ENCODE results near the gene SUSD5.
"Not testable (repeated sequence)": the region's sequence is repeated elsewhere in the genome, so short reads cannot be mapped to it uniquely, and the experiment has no call there.

Gene SUSD5

DNA sequence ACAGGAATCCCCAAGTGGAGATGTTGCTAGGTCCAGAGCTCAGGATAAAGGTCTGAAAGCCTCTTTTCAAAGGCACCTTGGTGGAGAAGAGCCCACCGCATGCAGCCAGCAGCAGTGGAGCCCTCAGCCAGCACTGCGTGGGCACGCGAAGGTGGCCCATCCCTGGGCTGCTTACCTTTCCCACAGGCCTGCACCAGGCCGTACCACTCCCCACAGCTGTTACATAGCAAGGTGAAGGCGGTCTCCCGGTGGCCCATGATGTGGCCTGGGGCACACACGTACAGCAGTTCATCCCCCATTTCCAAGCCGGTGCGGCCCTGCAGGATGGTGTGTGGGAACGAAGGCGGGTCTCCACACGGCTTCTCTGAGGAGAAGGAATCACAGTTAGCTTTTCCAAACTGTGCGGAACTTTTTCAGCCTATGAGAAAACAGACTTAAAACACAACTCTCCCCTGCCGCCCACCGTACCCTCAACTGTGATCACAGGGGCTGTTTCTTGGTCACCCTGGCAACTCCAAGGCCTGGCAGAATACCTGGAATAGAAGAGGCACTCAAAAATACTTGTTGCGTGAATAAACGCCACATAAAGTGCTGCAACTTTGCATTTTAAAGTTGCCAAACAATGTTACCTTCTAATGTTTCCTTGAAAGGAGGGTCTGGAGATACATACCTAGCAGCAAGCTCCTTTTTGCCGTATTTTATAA is 43.7 kb downstream of the SUSD5 start:
- no peak for DNase-seq (ENCODE audit: low read depth, low spot score)
- no peak overlapping the region for H3K27ac ChIP-seq (ENCODE audit: low read length)
- no peaks in the 10 kb centered on the region for H3K4me1 ChIP-seq (ENCODE audit: control insufficient read depth, insufficient read depth, low read length)
- no CpG with 5 or more reads among the region's 19 CpGs for WGBS (ENCODE audit: insufficient coverage, insufficient read length)
- H3K27me3 ChIP-seq (ENCODE audit: control insufficient read depth, insufficient read depth, low read length) = no peaks in the 10 kb centered on the region
- no peaks in the 10 kb centered on the region for H3K9me3 ChIP-seq (ENCODE audit: control insufficient read depth, insufficient read depth, low read length)
- no peak overlapping the region for H3K4me3 ChIP-seq (ENCODE audit: low read length)
- no peaks in the 10 kb centered on the region for H3K36me3 ChIP-seq (ENCODE audit: control insufficient read depth, insufficient read depth, low read length)

GRCh38 chr3:33174095-33174494 is 44.5 kb downstream of the SUSD5 start:
- Histone ChIP-seq H3K36me3 (ENCODE audit: control insufficient read depth, insufficient read depth, low read length) (no peaks in the 10 kb centered on the region), H3K27me3 (ENCODE audit: control insufficient read depth, insufficient read depth, low read length) (no peaks in the 10 kb centered on the region), H3K4me1 (ENCODE audit: control insufficient read depth, insufficient read depth, low read length) (no peaks in the 10 kb centered on the region), H3K9me3 (ENCODE audit: control insufficient read depth, insufficient read depth, low read length) (no peaks in the 10 kb centered on the region), H3K27ac (ENCODE audit: low read length) (no peak overlapping the region), H3K4me3 (ENCODE audit: low read length) (no peak overlapping the region)
- WGBS (ENCODE audit: insufficient coverage, insufficient read length) = no CpG with 5 or more reads among the region's 4 CpGs
- no peak for DNase-seq (ENCODE audit: low read depth, low spot score)

- Histone ChIP-seq H3K9me3 (ENCODE audit: control insufficient read depth, insufficient read depth, low read length) (no peaks in the 10 kb centered on the region), H3K4me3 (ENCODE audit: low read length) (no peak overlapping the region), H3K4me1 (ENCODE audit: control insufficient read depth, insufficient read depth, low read length) (no peaks in the 10 kb centered on the region), H3K27me3 (ENCODE audit: control insufficient read depth, insufficient read depth, low read length) (no peaks in the 10 kb centered on the region), H3K36me3 (ENCODE audit: control insufficient read depth, insufficient read depth, low read length) (no peaks in the 10 kb centered on the region), H3K27ac (ENCODE audit: low read length) (no peak overlapping the region)
- WGBS (ENCODE audit: insufficient coverage, insufficient read length) = no CpG with 5 or more reads among the region's 4 CpGs
- no peak for DNase-seq (ENCODE audit: low read depth, low spot score)
Measured at GRCh38 chr3:33173672-33174071, 44.9 kb downstream of the SUSD5 start.

DNA sequence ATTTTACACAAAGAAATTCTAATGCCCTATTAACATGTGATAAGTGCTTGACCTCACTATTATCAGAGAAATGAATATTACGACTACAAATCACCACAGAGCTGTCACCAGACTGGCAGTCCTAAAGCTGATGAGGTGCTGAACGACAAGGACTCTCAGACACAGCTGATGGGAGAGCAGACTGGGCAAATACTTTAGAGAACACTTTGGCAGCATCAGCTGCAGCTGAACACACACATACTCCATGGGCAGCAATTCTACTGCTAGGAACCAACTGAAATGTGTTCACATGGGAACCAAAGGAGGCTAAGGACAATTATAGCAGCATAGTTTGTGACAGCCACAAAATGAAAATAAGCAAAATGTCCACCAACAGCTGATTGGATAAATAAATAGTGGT is 45.5 kb downstream of the SUSD5 start:
- DNase-seq (ENCODE audit: low read depth, low spot score) = no peak
- WGBS (ENCODE audit: insufficient coverage, insufficient read length) = no CpG with 5 or more reads among the region's 2 CpGs

DNA sequence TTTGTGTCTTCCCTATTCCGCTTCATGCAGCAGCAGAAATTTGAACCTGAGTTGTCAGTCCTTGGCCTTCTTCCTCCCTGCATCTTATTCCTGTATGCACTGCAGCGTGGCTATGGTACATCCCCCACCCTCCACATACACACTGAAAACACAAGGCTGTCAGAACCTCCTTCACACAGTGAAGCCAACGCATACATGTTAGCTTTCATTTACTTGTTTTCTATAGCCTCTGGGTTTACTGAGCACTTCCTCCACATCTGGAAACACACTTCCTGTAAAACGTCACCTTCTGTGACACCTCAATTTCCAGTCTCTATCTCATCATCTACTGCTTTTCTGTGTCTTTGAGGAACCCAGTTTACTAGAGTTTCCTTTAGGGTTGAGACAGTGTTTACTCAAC is 47.0 kb downstream of the SUSD5 start:
- no peak for DNase-seq (ENCODE audit: low read depth, low spot score)
- Histone ChIP-seq H3K27ac (ENCODE audit: low read length) (no peak overlapping the region), H3K27me3 (ENCODE audit: control insufficient read depth, insufficient read depth, low read length) (no peaks in the 10 kb centered on the region), H3K9me3 (ENCODE audit: control insufficient read depth, insufficient read depth, low read length) (no peaks in the 10 kb centered on the region), H3K4me1 (ENCODE audit: control insufficient read depth, insufficient read depth, low read length) (no peaks in the 10 kb centered on the region), H3K36me3 (ENCODE audit: control insufficient read depth, insufficient read depth, low read length) (no peaks in the 10 kb centered on the region), H3K4me3 (ENCODE audit: low read length) (no peak overlapping the region)
- WGBS (ENCODE audit: insufficient coverage, insufficient read length) = no CpG with 5 or more reads among the region's 4 CpGs

More for the DNA sequence above, 45.5 kb downstream of the SUSD5 start:
- Histone ChIP-seq H3K4me1 (ENCODE audit: control insufficient read depth, insufficient read depth, low read length) (no peaks in the 10 kb centered on the region), H3K27ac (ENCODE audit: low read length) (no peak overlapping the region), H3K36me3 (ENCODE audit: control insufficient read depth, insufficient read depth, low read length) (no peaks in the 10 kb centered on the region), H3K27me3 (ENCODE audit: control insufficient read depth, insufficient read depth, low read length) (no peaks in the 10 kb centered on the region), H3K4me3 (ENCODE audit: low read length) (no peak overlapping the region), H3K9me3 (ENCODE audit: control insufficient read depth, insufficient read depth, low read length) (no peaks in the 10 kb centered on the region)

- H3K27me3 ChIP-seq (ENCODE audit: control insufficient read depth, insufficient read depth, low read length) = no peaks in the 10 kb centered on the region
- DNase-seq (ENCODE audit: low read depth, low spot score) = no peak
- H3K9me3 ChIP-seq (ENCODE audit: control insufficient read depth, insufficient read depth, low read length) = no peaks in the 10 kb centered on the region
- no peak overlapping the region for H3K27ac ChIP-seq (ENCODE audit: low read length)
- H3K4me1 ChIP-seq (ENCODE audit: control insufficient read depth, insufficient read depth, low read length) = no peaks in the 10 kb centered on the region
- no CpG with 5 or more reads among the region's 6 CpGs for WGBS (ENCODE audit: insufficient coverage, insufficient read length)
- no peaks in the 10 kb centered on the region for H3K36me3 ChIP-seq (ENCODE audit: control insufficient read depth, insufficient read depth, low read length)
- H3K4me3 ChIP-seq (ENCODE audit: low read length) = no peak overlapping the region
Measured at GRCh38 chr3:33170531-33170930, 48.1 kb downstream of the SUSD5 start.

DNA sequence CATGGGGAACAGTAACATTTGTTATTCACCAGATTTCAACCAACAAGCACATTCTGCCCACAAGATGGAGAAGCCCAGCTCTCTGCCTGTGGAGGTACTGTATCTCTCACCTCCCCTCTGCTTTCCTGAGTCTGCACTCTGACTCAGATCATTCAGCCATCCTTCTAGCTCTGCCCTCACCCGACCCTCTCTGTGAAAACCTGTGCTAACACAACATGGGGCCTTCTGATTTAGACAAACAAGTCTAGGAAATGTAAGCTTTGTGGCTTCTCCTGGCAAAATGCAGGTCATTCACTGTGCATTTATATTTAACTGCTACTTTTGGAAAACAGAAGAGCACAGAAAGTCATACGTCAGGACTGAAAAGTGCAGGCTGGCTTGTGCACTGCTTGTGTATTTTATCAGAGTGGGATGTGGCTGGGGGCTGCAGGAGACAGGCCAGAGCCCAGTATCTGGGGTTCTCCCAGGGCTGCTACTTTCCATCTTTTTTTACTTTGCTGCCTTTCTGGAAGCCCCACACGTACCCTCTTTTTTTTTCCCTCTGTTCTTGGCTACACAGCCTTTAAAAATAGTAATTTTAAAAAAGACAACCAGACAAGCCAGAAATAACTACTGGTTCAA is 50.8 kb downstream of the SUSD5 start:
- no peak for DNase-seq (ENCODE audit: low read depth, low spot score)
- no peaks in the 10 kb centered on the region for H3K9me3 ChIP-seq (ENCODE audit: control insufficient read depth, insufficient read depth, low read length)
- no peak overlapping the region for H3K27ac ChIP-seq (ENCODE audit: low read length)
- WGBS (ENCODE audit: insufficient coverage, insufficient read length) = no CpG with 5 or more reads among the region's 3 CpGs
- H3K36me3 ChIP-seq (ENCODE audit: control insufficient read depth, insufficient read depth, low read length) = no peaks in the 10 kb centered on the region
- H3K4me1 ChIP-seq (ENCODE audit: control insufficient read depth, insufficient read depth, low read length) = no peaks in the 10 kb centered on the region
- no peak overlapping the region for H3K4me3 ChIP-seq (ENCODE audit: low read length)
- no peaks in the 10 kb centered on the region for H3K27me3 ChIP-seq (ENCODE audit: control insufficient read depth, insufficient read depth, low read length)

DNA sequence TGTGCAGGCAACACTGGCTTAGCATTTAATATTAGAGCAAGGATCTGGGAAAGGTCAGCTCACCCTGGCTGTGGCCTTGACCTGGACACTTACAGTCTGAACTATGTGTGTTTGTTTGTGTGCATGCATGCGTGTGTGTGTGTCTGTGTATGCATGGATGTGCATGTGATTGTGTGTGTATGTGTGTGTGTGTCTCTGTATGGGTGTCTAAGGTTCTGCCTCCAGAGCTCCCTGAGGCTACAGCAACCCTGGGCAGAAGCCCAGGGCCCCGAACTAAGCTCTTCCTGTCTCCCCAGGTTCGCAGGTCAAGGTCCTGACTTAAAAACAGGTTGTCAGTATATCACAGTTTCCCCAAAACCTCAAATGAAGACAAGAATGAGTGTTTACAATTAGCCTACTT is 51.3 kb downstream of the SUSD5 start:
- DNase-seq (ENCODE audit: low read depth, low spot score) = no peak
- Histone ChIP-seq H3K27me3 (ENCODE audit: control insufficient read depth, insufficient read depth, low read length) (no peaks in the 10 kb centered on the region), H3K4me3 (ENCODE audit: low read length) (no peak overlapping the region), H3K9me3 (ENCODE audit: control insufficient read depth, insufficient read depth, low read length) (no peaks in the 10 kb centered on the region), H3K27ac (ENCODE audit: low read length) (no peak overlapping the region), H3K4me1 (ENCODE audit: control insufficient read depth, insufficient read depth, low read length) (no peaks in the 10 kb centered on the region), H3K36me3 (ENCODE audit: control insufficient read depth, insufficient read depth, low read length) (no peaks in the 10 kb centered on the region)
- WGBS (ENCODE audit: insufficient coverage, insufficient read length) = no CpG with 5 or more reads among the region's 3 CpGs

GRCh38 chr3:33166095-33166494 is 52.5 kb downstream of the SUSD5 start:
- no peak for DNase-seq (ENCODE audit: low read depth, low spot score)
- Histone ChIP-seq H3K27me3 (ENCODE audit: control insufficient read depth, insufficient read depth, low read length) (no peaks in the 10 kb centered on the region), H3K4me1 (ENCODE audit: control insufficient read depth, insufficient read depth, low read length) (no peaks in the 10 kb centered on the region), H3K36me3 (ENCODE audit: control insufficient read depth, insufficient read depth, low read length) (no peaks in the 10 kb centered on the region), H3K27ac (ENCODE audit: low read length) (no peak overlapping the region), H3K4me3 (ENCODE audit: low read length) (no peak overlapping the region), H3K9me3 (ENCODE audit: control insufficient read depth, insufficient read depth, low read length) (no peaks in the 10 kb centered on the region)
- no CpG with 5 or more reads among the region's 2 CpGs for WGBS (ENCODE audit: insufficient coverage, insufficient read length)

DNA sequence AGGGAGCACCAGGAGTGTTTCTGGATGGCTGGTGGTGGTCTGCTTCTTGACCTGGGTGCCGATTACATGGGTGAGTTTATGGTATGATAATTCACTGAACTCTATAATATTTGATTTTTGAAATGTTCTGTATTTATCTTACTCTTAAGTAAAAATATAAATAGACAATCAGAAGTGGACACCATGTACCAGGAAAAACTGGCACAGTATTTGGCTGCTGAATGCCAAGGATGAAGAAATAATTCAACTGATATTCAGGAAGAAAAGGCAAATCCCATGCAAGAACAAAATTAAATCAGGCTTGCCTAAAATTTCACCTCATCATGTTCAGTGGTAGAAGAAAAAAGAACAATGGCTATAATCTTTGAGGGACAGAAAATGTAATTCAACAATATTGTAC is 53.2 kb downstream of the SUSD5 start:
- Histone ChIP-seq H3K4me3 (ENCODE audit: low read length) (no peak overlapping the region), H3K4me1 (ENCODE audit: control insufficient read depth, insufficient read depth, low read length) (no peaks in the 10 kb centered on the region), H3K36me3 (ENCODE audit: control insufficient read depth, insufficient read depth, low read length) (no peaks in the 10 kb centered on the region), H3K27me3 (ENCODE audit: control insufficient read depth, insufficient read depth, low read length) (no peaks in the 10 kb centered on the region), H3K9me3 (ENCODE audit: control insufficient read depth, insufficient read depth, low read length) (no peaks in the 10 kb centered on the region), H3K27ac (ENCODE audit: low read length) (no peak overlapping the region)
- WGBS (ENCODE audit: insufficient coverage, insufficient read length) = no CpG with 5 or more reads among the region's 1 CpG
- no peak for DNase-seq (ENCODE audit: low read depth, low spot score)

DNA sequence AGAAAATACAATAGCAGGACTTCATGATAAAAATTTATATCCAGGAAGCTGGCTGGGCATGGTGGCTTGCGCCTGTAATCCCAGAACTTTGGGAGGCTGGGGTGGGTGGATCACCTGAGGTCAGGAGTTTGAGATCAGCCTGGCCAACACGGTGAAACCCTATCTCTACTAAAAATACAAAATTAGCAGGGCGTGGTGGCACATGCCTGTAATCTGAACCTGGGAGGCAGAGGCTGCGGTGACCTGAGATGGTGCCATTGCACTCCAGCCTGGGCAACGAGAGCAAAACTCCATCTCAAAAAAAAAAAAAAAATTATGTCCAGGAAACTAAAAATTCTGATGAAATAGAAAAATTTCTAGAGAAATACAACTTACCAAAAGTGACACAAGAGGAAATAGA is 56.0 kb downstream of the SUSD5 start:
- H3K36me3 ChIP-seq (ENCODE audit: control insufficient read depth, insufficient read depth, low read length) = not testable (repeated sequence)
- no CpG with 5 or more reads among the region's 5 CpGs for WGBS (ENCODE audit: insufficient coverage, insufficient read length)

More for the DNA sequence above, 56.0 kb downstream of the SUSD5 start:
- H3K27ac ChIP-seq (ENCODE audit: low read length); H3K4me3 ChIP-seq (ENCODE audit: low read length); H3K9me3 ChIP-seq (ENCODE audit: control insufficient read depth, insufficient read depth, low read length); H3K27me3 ChIP-seq (ENCODE audit: control insufficient read depth, insufficient read depth, low read length); DNase-seq (ENCODE audit: low read depth, low spot score); H3K4me1 ChIP-seq (ENCODE audit: control insufficient read depth, insufficient read depth, low read length): not testable (repeated sequence)

Data from iPS DF 6.9 (cell line).